Tongue (tissue), 2 donors: Measurements from ENCODE around the gene MYO5B. TPM values are rescaled to one million over a fixed set of nuclear protein-coding genes. Genes with fewer than 3 reads are reported as not detected.
"Not testable (repeated sequence)": the region's sequence is repeated elsewhere in the genome, so short reads cannot be mapped to it uniquely, and the experiment has no call there.

Source experiments
- DNase-seq: peaks from one replicate; pipeline ENCODE4 v3.0.0-alpha.2; 2015
- total RNA-seq: library from RNA; depleted of rRNA; stranded (reverse); fragments of >200 nt; gene quantifications from one replicate; pipeline ENCODE4 v1.2.3, GENCODE V29; 2014

Gene MYO5B
- total RNA-seq, 1 donor from 2014 or later, result 12.8 TPM

DNA sequence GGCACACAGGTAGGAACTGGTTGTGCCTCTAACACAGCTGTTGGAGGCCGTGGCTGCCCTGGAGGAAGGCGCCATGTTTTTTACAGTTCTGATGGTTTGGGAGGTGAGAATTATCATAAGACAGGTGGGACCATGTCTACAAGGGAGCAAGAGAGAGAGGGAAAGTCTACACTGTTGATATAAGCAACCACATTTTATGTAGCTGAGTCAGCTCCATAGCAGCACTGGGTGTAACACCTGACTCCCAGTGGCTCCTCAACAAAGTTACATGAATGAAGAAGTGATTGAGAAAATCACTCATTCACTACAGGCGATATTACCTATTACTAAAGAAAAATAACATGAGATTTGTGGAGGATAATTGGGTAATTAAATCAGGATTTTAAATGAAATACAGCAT lies 340.3 kb downstream of the MYO5B start:
- no peak for DNase-seq

DNA sequence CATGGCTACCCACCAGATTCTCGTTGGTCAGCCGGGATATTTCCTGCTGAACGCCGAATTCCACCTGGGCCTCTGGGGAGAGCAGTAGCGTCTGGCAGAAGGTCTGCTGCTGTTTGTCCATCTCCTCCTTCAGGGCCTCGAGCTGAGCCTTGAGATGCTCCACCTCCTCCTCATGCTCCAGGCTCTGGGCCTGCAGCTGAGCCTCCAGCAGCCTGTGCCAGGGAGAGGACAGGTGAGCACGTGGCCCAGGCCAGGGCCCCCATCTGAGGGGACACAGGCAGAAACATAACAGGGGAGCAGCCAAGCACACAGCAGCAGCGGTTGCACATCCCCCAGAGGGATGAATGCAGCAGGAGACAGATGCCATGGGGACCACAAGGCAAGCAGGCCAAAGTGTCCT lies 341.5 kb downstream of the MYO5B start:
- DNase-seq, result no peak

DNA sequence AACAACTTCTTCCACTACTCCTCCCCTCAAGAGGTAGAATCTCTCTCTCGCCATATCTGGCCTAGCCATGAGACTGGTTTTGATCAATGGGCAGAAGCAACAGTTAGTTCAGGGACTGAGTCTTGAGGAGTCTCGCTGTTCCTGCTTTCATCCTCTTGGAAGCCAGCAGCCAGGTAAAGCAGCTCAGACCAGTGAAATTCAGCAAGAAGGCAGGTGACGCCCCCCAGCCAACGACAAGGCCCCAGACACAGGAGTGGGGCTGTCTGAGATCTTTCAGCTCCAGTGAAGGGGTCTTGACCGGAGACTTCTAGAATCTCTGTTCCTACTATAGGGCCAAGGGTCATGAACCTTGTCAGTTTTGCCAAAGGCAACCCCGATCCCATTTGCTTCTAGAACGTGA lies 341.9 kb downstream of the MYO5B start:
- DNase-seq, result no peak

DNA sequence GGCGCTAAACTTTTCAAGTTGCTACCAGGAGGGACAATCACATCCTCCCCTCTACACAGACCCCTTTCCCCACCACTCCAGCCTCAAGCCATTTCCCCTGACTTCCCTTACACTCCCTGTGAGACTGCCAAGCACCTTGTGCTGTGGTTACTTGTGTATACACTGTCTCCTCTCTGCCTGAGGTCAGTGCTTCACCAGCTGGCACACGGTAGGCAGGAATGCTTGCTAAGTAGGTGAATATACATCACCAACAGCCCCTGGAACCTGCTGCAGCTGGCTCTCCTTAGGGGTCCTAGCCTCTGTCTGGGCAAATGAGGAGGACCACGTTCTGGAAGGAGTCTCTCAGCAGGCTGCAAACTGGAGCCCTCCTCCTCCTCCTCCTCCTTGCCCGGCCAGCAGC lies 343.3 kb downstream of the MYO5B start:
- no peak for DNase-seq

DNA sequence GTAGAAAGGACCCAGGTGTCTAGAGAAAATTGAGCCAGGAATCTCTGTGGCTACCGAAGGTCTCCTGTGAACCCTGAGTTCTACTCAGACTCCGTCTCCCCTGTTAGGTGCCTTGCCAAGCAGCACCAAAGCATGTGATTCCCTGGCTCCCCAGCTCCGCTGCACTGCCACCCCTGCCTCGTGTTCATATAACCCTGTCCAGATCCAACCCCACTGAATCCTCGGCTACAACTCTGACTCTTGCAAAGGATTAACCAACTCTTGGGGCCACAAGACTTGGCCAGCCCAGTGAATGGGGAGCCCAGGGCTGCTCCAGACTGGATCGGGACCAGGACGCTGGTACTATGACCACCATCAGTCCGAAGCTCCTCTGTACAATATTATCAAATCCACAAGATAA lies 344.3 kb downstream of the MYO5B start:
- DNase-seq, result no peak

DNA sequence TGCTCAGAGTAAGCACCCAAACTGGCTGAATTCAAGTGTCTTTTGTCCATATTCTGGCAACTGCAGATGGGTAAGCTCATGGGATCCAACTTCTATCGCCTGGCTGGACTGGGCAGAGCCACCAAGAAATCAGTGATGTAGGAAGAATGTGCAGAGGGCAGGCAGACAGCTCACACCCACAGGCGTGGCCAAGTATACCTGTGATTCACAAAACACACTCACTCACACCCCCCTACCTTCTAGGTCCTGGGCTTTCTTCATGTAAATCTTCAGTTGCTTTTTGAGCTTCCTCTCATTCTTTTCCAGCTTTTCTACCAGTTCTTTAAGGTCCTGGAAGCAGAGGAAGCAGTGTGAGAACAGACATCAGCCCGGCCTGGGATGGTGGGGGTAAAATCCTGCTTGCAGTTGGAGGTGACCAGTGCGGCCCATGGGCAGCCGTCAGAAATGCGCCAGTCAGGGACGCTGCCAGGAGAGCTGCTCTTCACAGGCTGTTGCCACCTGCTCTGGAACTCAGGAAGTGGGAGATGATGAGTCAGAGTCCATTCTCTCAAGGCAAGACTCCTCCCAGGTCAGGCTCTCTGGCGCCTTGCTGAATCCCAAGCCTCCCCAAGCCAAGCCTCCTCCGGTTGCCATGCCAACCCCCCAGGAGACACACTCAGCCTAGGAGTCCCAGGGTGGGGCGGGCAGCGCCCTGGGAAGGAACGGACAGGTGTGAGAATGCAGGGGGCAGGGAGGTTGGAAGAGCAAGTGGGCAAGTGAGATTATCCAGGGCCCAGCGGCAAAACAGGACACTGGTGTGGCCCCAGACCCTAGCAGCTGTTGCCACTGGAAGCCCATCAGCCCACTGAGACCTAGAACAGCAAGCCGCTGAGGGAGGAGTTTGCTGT lies 345.4 kb downstream of the MYO5B start:
- DNase-seq, result peak; percentile 37

DNA sequence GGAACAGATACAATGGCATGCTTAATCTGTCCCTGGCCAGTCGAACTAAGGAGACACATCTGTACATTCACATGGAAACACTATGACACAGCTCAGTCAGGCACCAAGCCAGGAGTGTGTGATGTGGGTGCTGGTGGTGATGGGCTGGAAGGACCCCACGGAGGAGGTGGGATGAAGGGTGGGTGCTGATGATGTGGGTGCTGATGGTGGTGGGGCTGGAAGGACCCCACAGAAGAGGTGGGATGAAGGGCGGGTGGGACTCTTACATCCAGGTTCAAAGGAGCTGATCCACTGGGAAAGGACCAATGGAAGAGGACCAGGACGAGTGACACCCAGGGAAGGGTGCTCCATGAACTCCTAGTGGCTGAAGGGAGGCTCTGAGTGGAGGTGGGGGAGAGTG lies 346.8 kb downstream of the MYO5B start:
- DNase-seq, result no peak

DNA sequence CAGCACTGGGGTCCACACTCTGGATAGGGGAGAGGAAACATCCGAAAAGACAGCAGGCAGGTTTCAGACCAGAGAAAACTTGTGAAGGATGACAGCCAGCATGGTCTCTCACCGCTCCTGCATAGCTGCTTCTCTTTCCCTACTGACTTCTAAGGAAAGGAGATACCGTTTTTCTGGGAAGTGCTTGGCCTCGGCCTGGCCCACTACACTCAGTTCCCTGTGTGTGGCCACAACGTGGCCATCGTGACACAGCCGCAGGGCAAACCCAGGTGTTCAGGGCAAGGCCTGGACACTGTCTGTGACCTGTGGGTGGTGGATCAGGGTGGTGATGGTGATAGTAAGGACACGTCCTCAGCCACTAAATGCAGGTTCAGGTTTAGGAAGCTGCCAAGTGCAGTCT lies 347.4 kb downstream of the MYO5B start:
- no peak for DNase-seq

DNA sequence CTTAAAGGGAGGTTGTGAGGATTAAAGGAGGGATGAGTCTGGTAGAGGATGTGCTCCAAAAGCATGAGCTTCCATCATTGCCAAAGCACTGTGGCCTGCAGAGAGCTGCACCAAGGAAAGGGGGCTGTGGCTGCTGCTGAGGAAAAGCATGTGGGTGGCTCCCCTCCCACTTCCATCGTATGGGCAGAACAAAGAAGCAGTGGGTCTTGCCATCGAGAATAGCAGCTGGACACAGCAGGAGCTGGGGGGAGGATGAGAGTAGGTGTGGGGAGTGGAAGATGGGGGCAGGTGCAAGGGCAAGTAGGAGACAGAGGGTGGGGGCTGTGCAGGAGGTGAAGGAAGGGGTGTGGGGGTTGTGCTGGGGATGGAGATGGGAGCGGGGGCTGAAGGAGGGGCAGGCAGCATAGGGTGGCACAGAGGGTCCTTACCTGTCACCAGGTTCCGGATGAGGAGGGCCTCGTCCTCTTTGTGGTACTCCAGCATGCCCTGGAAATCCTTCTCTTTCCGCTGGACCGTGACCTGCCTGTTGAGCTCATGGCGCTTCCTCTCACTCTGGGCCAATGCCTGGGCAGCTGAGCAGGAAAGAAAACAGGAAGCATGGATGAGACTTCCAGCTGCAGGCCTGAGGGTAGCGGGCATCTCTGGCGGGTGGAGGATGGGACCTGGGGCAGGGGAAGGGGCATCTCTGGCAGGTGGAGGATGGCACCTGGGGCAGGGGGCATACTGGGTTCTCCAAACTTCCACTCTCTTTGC lies 348.1 kb downstream of the MYO5B start:
- no peak for DNase-seq

DNA sequence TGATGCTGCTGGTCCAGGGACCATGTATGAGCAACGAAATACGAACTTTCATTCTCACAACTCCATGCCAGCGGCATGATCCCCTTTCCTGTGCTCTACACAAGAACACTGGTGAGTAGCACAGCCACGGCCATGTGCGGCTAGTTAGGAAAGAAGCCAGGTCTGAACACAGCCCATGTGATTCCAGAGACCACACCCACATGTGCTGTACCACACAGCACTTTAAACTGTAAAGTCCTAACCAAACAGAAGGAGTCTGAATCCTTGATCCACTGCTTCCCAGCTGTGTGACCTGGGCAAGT lies 348.6 kb downstream of the MYO5B start:
- DNase-seq, result peak; percentile 72

DNA sequence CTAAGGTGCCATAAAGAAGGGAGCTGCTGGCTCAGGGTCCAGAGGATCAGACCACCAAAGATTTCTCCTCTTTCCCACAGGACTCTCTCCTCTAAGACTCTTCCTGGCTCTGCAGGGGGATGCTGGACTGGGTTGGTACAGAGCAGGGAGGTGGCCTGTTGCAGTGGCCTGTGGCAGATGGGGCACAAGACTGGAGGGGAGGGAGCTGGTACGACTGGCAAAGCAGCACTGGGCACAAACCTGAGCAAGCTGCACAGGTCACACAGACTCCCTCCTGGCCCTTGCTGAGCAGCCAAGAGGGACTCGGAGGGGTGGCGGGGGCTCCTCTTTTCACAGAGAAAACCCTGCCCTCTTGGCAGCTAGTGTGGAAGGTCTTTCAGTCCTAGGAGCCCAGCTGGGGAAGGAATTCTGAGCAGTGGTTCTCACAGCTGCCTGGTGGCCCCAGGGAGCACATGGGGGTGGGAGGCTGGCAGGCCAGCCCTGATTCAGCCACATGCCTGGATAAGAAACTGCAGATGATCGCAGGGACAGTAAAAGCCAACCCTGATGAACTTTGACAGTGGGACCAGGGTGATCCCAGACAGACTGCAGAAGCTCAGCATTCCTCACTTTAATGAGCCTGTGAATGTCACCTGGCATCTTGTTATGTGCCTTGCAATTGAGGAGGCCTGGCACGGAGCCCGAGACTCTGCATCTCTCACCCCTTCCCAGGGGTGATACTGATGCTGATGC lies 349.2 kb downstream of the MYO5B start:
- DNase-seq, result peak; percentile 90

DNA sequence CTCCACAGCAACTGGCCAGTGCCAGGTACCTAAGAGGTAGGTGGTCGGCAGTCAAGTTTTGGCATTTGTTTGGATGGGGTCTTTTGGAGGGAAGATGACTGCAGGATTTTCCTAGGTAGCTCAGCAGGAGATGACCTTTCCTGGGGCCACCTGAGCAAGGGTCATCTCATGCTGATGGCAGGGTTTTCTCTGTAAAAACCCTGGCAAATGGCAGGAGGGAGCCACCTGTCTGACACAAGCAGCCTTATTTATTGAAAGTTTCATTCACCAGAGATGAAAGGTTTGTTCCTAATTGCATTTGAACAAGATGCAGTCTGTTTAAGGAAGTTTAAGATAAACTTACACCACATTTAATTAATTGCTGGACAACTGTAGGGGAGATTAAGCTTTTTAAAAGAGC lies 350.0 kb downstream of the MYO5B start:
- no peak for DNase-seq

DNA sequence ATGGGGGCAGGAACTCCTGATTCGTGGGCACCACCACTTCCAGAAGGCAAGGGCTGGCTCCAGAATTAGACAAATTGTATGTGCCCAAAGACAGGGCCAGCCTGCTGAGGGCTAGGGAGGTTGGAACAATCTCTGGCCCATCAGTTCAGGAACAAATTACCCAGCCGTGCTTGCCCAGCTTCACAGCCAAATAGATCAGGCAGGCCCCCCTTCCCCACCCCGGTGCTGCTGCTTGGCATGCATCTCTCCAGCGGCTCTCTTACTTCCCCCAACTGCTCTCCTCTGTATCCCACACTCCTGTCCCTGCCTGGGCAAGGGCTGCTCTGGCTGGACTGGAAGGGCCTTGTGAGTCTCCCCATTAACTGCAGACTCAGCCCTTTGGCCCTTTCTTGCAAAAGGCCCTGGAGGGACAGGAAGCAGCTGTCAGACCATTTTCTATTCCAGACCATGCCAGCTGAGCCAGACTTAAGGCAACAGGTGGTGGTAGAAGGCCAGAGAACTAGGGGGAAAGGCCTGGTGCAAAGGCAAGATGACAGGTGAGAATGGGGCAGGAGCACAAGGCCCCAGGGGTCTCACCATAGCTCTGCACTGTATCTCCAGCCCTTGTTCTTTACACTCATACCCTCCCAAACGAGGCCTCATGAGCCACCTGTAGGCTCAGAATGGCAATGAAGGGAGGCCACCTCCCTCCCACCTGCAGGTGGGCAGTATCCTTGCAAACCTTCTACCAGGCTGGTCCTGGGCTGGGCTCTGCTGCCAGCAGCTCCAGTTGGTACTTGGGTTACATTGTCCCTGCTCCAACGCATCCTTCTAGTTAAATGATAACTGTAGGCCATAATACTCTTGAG lies 350.9 kb downstream of the MYO5B start:
- DNase-seq, result peak; percentile 80

DNA sequence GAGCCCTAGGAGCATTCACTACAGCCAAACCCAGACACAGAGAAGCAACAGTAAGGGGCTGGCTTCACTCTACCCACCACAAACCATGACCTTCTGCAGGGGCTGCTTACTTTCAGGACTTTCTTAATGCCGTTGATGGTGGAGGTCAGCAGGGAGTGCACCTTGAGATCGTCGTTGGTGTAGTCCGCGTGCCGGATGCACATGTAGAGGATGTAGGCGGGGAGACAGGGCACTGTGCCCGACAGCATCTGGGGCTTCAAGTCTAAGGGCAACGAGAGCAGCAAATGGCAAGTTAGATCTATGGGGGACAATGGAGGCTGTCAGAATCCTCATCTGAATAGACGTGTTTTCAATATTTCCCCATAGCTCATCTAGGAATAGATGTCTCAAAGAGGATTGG lies 351.8 kb downstream of the MYO5B start:
- DNase-seq, result no peak

DNA sequence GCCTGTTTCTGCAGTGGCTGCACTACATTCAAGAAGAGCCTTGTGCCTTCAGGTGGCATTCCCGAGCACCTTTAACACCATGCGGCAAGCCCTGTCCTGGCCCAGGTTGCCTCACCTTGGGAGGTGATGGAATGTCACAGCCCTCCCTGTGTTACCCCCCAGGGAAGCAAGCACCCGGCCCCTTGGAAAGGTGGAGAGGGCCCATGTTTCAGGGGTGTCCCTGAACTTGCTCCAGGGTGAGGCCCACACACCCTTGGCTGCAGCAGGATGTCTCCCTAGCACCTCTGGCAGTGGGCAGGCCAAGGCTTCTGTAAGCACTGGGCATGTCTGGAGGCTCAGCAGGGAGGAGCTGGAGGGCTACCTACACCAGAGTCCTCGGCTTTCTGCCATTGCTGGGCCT lies 352.3 kb downstream of the MYO5B start:
- DNase-seq, result no peak

DNA sequence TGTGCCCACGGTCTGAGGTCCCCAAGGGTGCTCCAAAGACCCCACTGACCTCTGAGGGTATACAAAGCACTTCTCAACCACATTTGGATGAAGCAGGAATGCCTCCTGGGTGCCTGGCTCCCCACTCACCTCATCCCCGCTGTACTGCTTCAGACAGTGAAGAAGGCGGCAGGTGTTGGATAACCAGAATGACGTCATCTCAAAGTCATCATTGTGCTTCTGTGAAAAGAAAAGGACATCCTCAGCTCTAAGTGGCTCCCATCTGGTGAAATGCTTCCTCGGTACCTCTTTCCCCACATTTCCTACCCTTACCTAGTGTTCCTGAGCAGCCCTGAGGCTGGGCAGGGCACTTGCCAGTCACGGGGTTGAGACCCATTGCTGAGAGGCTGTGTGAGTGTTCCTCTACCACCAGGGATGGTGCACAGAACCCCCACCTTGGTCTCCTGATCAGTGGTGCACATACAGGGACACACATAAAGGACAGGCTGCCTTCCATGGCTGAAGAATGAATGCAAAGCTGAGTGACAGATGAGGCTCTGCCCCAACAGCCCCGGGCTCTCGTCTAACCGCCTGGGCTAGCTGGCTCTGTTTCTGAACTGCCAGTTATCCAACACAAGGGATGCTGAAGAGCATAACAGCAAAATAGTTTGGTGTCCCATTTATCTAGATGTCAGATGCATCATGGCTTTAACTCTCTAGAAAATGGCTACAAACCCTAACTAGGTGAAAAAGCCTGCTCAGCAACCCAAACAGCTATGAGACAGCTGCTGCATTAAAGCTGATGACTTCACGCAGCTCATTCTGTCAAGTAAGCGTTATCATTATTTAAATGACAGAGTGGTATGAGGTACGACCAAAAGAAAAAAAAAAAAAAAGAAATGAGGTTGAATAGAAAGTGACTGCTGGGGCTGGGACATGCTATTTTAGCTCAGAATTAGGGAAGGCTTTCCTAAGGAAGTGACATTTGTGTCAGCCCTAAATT lies 353.4 kb downstream of the MYO5B start:
- no peak for DNase-seq

DNA sequence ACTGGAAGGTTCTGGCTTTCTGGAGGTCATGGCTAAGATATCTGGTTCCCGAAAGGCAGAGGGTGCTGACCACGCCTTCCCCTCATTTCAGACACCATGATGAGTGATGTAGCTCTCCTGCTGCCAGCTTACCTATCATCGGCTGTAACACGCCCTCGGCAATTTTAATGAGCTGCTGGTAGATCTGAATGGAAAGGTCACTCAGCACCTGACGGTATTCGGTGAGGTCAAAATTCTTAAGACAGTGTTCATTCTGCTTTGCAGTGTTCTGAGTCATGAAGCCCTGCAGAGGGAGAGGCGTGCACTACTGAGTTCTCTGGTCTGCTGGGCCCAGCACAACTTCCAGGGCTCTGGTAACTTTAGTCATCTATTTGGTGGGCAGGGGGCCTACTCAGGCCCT lies 355.9 kb downstream of the MYO5B start:
- no peak for DNase-seq

DNA sequence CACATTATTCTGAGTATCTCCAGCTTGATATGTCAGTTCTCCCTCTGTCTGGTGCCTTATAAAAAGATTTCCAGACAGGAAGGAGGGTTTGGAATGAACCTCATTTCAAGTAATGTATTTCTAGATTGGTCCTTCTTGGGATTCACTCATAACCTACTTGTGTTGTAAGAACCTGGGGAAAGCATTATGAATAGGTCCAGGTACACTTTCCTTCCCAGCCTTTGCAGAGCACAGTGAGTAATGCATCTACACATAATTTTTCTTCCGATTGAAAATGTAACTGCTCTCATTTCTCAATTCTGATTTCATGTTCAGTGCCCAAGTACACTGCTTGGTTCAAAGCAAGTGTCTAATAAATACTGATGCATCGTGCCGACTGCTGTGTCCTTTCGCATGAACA lies 356.6 kb downstream of the MYO5B start:
- no peak for DNase-seq

DNA sequence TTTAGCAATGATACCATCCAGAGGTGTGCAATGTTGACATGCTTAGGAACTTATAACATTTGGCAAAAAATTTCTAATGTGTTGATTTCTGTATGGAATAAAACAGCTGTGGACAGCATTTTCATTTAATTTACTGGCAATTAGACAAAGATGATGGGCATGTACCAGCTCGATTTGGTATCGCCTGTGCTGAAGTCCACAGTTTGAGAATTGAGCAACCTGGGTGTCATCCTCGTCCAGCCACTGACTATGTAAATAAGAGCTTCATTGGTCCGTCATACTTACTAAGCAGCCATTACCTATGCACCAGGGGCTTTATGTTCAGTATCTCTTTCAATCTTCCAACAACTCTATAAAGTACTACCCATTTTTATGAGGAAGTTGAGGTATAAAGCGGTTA lies 357.1 kb downstream of the MYO5B start:
- DNase-seq, result no peak

DNA sequence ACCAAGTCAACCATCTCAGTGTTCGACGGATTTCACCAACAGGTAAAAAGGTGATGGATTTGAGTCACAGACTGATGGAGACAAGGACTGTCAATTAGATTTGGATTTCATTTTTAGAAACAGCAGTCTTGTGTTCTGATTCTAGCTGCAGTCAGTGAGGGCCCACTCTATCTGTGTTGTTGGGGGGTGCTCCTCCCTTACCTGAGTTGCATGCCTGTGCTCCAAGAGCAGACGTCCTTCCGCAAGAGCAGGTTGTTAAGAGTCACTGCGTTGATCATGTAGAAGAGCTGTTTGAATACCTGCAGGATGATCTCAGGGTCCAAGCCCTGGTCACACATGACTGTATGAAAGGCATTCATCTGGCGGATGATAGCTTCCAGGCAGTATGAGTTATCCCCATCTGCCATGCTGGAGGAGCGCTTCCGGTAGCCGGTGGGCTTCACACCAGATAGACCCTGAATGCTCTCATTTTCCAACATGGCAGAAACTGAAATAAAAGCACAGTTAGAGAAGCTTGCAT lies 357.6 kb downstream of the MYO5B start:
- not testable (repeated sequence) for DNase-seq

DNA sequence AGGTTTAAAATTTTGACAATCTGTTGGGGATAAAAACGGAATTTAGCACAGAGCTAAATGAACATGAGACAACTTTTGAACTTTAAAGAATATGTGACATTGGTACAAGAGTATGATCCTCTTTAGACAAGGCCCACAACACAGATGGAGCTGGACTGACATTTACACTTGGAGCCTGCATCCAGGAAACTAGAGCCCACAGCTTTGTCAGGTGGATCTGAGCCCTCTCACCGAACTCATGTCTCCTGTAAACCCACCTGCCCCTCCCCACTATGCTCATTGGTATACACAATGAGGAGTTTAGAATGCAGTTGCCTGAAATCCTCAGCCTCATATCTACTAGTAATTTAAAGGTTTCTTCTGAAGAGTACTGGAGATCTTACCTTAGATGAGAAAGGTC lies 359.5 kb downstream of the MYO5B start:
- DNase-seq, result no peak
